Endothelial cell of umbilical vein (primary cell): ENCODE measurements around the gene ZMYND11. TPM values are rescaled to one million over a fixed set of nuclear protein-coding genes. Genes with fewer than 3 reads are reported as not detected.

Experiments
- BruUV-seq: library from RNA; stranded (reverse); fragments of 400-500 nt; replicated peaks from 2 replicates; lab custom pipeline; 2021; lab: Mats Ljungman, UMichigan
- CTCF ChIA-PET: fragments of 300-600, 350-600 bp; sonication (Branson Sonifier 250); formaldehyde crosslinking; loops from one replicate; lab custom pipeline; 2021; ENCODE audit warnings: antibody characterized with exemption, inconsistent platforms; lab: Charles Lee
- POLR2A ChIA-PET: fragments of 300-600, 350-600 bp; sonication (Branson Sonifier 250); formaldehyde crosslinking; loops from one replicate; lab custom pipeline; 2021; ENCODE audit warnings: antibody characterized with exemption, inconsistent platforms; lab: Charles Lee
- DNase-seq: peaks from one replicate; pipeline ENCODE4 v3.0.0-alpha.2; 2011; ENCODE audit warnings: low read depth, low spot score
- FAIRE-seq: peaks from 2 replicates; lab custom pipeline; 2011; peaks lifted over from hg19 to GRCh38; lab: Jason Lieb, UNC
- H2AFZ ChIP-seq: 2 replicates; pipeline ENCODE4 v1.6.0; 2012; ENCODE audit warnings: low read depth, low read length, control low read depth, inconsistent platforms
- H3K27ac ChIP-seq: 2 replicates; pipeline ENCODE4 v1.5.1; 2011; ENCODE audit warnings: low read depth, mild to moderate bottlenecking, control low read depth, low read length, moderate library complexity; ENCODE audit not compliant: insufficient read depth
- H3K27me3 ChIP-seq, 2 experiments: 2 replicates each; pipeline versions ENCODE4 v1.6.0 to v1.6.1; 2011; ENCODE audit warnings: low read length in 2 of 2, mixed read lengths in 1 of 2; ENCODE audit not compliant: control insufficient read depth in 2 of 2, insufficient read depth in 2 of 2
- H3K36me3 ChIP-seq, 2 experiments: 2 replicates in 1 of 2; 3 replicates in 1 of 2; pipeline ENCODE4 v1.5.1; 2011; ENCODE audit warnings: low read length in 2 of 2, mild to moderate bottlenecking in 1 of 2, moderate library complexity in 1 of 2; ENCODE audit not compliant: control insufficient read depth in 2 of 2, insufficient read depth in 2 of 2; ENCODE audit errors: extremely low read depth in 1 of 2
- H3K4me1 ChIP-seq: 3 replicates; pipeline ENCODE4 v1.5.1; 2011; ENCODE audit warnings: mild to moderate bottlenecking, low read length; ENCODE audit not compliant: control insufficient read depth, insufficient read depth; ENCODE audit errors: extremely low read depth
- H3K4me2 ChIP-seq: 2 replicates; pipeline ENCODE4 v1.6.1; 2011; ENCODE audit warnings: low read length, control low read depth, mixed read lengths; ENCODE audit not compliant: insufficient read depth
- H3K4me3 ChIP-seq, 3 experiments: fragments of 200-600 bp in 1 of 3; sonication (generic), shearing (Covaris generic) in 1 of 3; replicated peaks in 1 of 3; 2 replicates each; pipeline ENCODE4 v1.5.1; 2011 to 2016; ENCODE audit warnings: control low read depth in 3 of 3, low read length in 3 of 3, mild to moderate bottlenecking in 2 of 3, inconsistent platforms in 1 of 3, low read depth in 1 of 3, moderate library complexity in 1 of 3; ENCODE audit not compliant: insufficient read depth in 1 of 3
- H3K79me2 ChIP-seq: 2 replicates; pipeline ENCODE4 v1.6.0; 2012; ENCODE audit warnings: low read length, inconsistent platforms; ENCODE audit not compliant: control insufficient read depth, insufficient read depth
- H3K9ac ChIP-seq: replicated peaks from 2 replicates; pipeline ENCODE3; 2011; ENCODE audit warnings: low read length, control low read depth; ENCODE audit not compliant: insufficient read depth; ENCODE audit errors: extremely low read depth
- H3K9me1 ChIP-seq: replicated peaks from 3 replicates; pipeline ENCODE4 v1.6.0; 2011; ENCODE audit warnings: mild to moderate bottlenecking, low read length; ENCODE audit not compliant: control insufficient read depth, insufficient read depth; ENCODE audit errors: extremely low read depth
- H3K9me3 ChIP-seq: replicated peaks from 2 replicates; pipeline ENCODE4 v1.5.1; 2012; ENCODE audit warnings: low read length, inconsistent platforms; ENCODE audit not compliant: control insufficient read depth, insufficient read depth
- H4K20me1 ChIP-seq: replicated peaks from 2 replicates; pipeline ENCODE3; 2011; ENCODE audit warnings: mild to moderate bottlenecking, low read length; ENCODE audit not compliant: control insufficient read depth, insufficient read depth; ENCODE audit errors: extremely low read depth
- CTCF ChIP-seq, 2 donors: IDR thresholded peaks; 1 replicate in 1 of 2; 2 replicates in 1 of 2; pipeline ENCODE4 v1.5.1; 2011; ENCODE audit warnings: low read length in 2 of 2, mild to moderate bottlenecking in 2 of 2, moderate library complexity in 2 of 2, control low read depth in 1 of 2, inconsistent platforms in 1 of 2, low read depth in 1 of 2; ENCODE audit not compliant: insufficient read depth in 1 of 2; ENCODE audit errors: extremely low read depth in 1 of 2
- EZH2 ChIP-seq: IDR thresholded peaks from 2 replicates; pipeline ENCODE4 v1.6.1; 2012; ENCODE audit warnings: borderline replicate concordance, low read depth, mild to moderate bottlenecking, moderate library complexity, low read length, inconsistent platforms; ENCODE audit not compliant: severe bottlenecking
- FOS ChIP-seq: IDR thresholded peaks from 2 replicates; pipeline ENCODE4 v1.6.1; 2011; ENCODE audit warnings: mild to moderate bottlenecking, low read length, moderate library complexity, borderline replicate concordance; ENCODE audit not compliant: insufficient read depth
- GATA2 ChIP-seq: IDR thresholded peaks from 2 replicates; pipeline ENCODE4 v1.7.0; 2011; ENCODE audit warnings: low read depth, mild to moderate bottlenecking, moderate library complexity, mixed read lengths, low read length; ENCODE audit not compliant: insufficient read length, insufficient read depth
- JUN ChIP-seq: IDR thresholded peaks from 2 replicates; pipeline ENCODE4 v1.6.1; 2011; ENCODE audit warnings: borderline replicate concordance, low read depth; ENCODE audit not compliant: insufficient read length, insufficient read depth
- MAX ChIP-seq: IDR thresholded peaks from 2 replicates; pipeline ENCODE4 v1.6.1; 2011; ENCODE audit not compliant: insufficient read depth, insufficient read length
- MYC ChIP-seq: IDR thresholded peaks from one replicate; pipeline ENCODE4 v1.6.1; 2011; ENCODE audit warnings: mild to moderate bottlenecking, low read depth, low read length
- POLR2A ChIP-seq: IDR thresholded peaks from 2 replicates; pipeline ENCODE4 v1.6.1; 2012; ENCODE audit warnings: low read depth, mild to moderate bottlenecking, control low read depth, low read length
- POLR2AphosphoS5 ChIP-seq: IDR thresholded peaks from 2 replicates; pipeline ENCODE4 v1.6.1; 2012; ENCODE audit warnings: low read depth, mild to moderate bottlenecking, control low read depth, low read length, moderate library complexity; ENCODE audit not compliant: insufficient read depth
- dilution Hi-C: fragments of 300-500 bp; cut with MboI; formaldehyde crosslinking; loops from one replicate; pipeline ENCODE4 v1.15.0; 2019; ENCODE audit warnings: low sequenced_read_pairs; ENCODE audit not compliant: extremely low pct_ligation_motif_present
- intact Hi-C: fragments of 100-400 bp; cut with micrococcal nuclease; formaldehyde crosslinking; loops from one replicate; pipeline ENCODE4 v1.10.0; 2022
- polyA plus RNA-seq, 4 experiments: library from polyadenylated mRNA; depleted of rRNA in 3 of 4; stranded (reverse) in 3 of 4; unstranded in 1 of 4; fragments of >200 nt; gene quantifications; 2 replicates each; pipeline versions ENCODE4 v1.2.1 to v1.2.3, GENCODE V29; 2011 to 2012; ENCODE audit warnings: missing spikeins in 1 of 4
- total RNA-seq: library from RNA; stranded (reverse); gene quantifications from 2 replicates; pipeline ENCODE4 v1.2.3, GENCODE V29; 2021

The ZMYND11 gene
- total and polyA plus RNA-seq, 2 donors (not counting 3 experiments of a cell fraction or from before 2014, with no cell fraction given) = 17.0 to 56.0 TPM

GRCh38 chr10:208616-209015 lies 73.4 kb downstream of the ZMYND11 start:
- dilution Hi-C loops = no loop called here
- H4K20me1 ChIP-seq = no peaks in the 10 kb centered on the region
- intact Hi-C loops = loop anchor here (1.0 kb wide), 1 partner anchor 30 kb away; no protein-coding TSS in a partner anchor
- DNase-seq (no peak), FAIRE-seq (no peak)
- no peaks in the 10 kb centered on the region for H3K27me3 ChIP-seq
- H3K27ac ChIP-seq = no peak overlapping the region
- no peak overlapping the region for H3K4me2 ChIP-seq
- H2AFZ ChIP-seq = no peak overlapping the region
- H3K9ac ChIP-seq = no peak overlapping the region
- ChIA-PET POLR2A (no interaction called here), CTCF (interaction anchor here (1.0 kb wide), 1 partner anchor 132 kb away, joined by 3 read pairs; no protein-coding TSS in a partner anchor)
- H3K9me3 ChIP-seq = no peaks in the 10 kb centered on the region
- H3K4me1 ChIP-seq = no peaks in the 10 kb centered on the region
- H3K4me3 ChIP-seq = no peak overlapping the region
- H3K79me2 ChIP-seq = peaks cover 9% of the 10 kb centered on the region
- no TSS peak for BruUV-seq
- H3K9me1 ChIP-seq = no peaks in the 10 kb centered on the region
- H3K36me3 ChIP-seq = no peaks in the 10 kb centered on the region
- no peak for TF ChIP-seq MAX
- no peak for TF ChIP-seq GATA2
- no peak for TF ChIP-seq POLR2A
- no peak for TF ChIP-seq EZH2
- TF ChIP-seq POLR2AphosphoS5 = no peak
- no peak for TF ChIP-seq CTCF (IDR thresholded peaks at IDR 0.05; ENCODE audit: extremely low read depth in 1 of 2, insufficient read depth in 1 of 2, low read depth in 1 of 2, low read length in 2 of 2)
- no peak for TF ChIP-seq JUN
- no peak for TF ChIP-seq MYC
- no peak for TF ChIP-seq FOS
